ENCODE data around the gene NUPR2. TPM values are rescaled to one million over a fixed set of nuclear protein-coding genes. Genes with fewer than 3 reads are reported as not detected.

Gene NUPR2
- total and polyA plus RNA-seq, 2 of the 8 experiments (the other 6 are each of a cell fraction or from before 2014, with no cell fraction given): not detected

DNA sequence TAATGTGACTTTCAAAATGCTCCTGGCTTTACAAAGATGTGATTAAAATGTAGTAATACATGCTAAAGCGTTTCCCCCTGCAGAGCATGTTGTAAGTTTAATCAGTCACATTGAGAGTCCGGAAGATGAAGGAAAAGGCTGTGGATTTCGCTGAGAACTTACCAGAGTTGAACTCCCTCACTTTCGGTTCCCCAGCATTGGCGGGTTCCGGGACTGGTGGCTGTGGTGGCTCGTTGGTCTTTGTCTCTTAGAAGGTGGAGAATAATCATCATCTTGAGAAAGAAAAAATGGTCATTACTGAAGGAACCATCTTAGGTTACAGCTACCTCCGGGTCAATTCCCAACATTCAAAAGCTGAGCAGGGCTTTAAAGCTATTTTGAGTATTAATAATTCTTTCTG is 9.6 kb upstream of the NUPR2 start:
- H3K4ac ChIP-seq (replicated peaks; ENCODE audit: insufficient read length, low read depth, low read length): no peak overlapping the region
- no peak overlapping the region for H4K91ac ChIP-seq (replicated peaks; ENCODE audit: insufficient read length, low read length)
- H3K9ac ChIP-seq (replicated peaks in 1 of 4; ENCODE audit: extremely low read depth in 1 of 4, low read depth in 3 of 4, low read length in 3 of 4): no peak overlapping the region
- no peak overlapping the region for H3K18ac ChIP-seq (ENCODE audit: extremely low read depth, low read length)
- FAIRE-seq (no peak), DNase-seq (ENCODE audit: low read depth in 1 of 2, low spot score in 2 of 2) (no peak)
- H4K20me1 ChIP-seq (replicated peaks in 1 of 2; ENCODE audit: control insufficient read depth in 1 of 2, insufficient read depth in 2 of 2, low read length in 2 of 2): no peaks in the 10 kb centered on the region
- no peaks in the 10 kb centered on the region for H3K79me1 ChIP-seq (ENCODE audit: low read depth, low read length)
- H3K23me2 ChIP-seq (ENCODE audit: low read depth, low read length): no peaks in the 10 kb centered on the region
- H2AK5ac ChIP-seq (ENCODE audit: low read depth, low read length): no peak overlapping the region
- H3K36me3 ChIP-seq (ENCODE audit: control insufficient read depth in 2 of 4, insufficient read depth in 4 of 4, low read length in 3 of 4): no peaks in the 10 kb centered on the region
- H2BK20ac ChIP-seq (ENCODE audit: low read length): no peak overlapping the region
- no peak overlapping the region for H2BK12ac ChIP-seq (ENCODE audit: low read depth, low read length)
- no peak overlapping the region for H3K56ac ChIP-seq (replicated peaks; ENCODE audit: insufficient read length, low read depth, low read length)
- no peak overlapping the region for H3K27ac ChIP-seq (ENCODE audit: low read depth, low read length)
- H3K23ac ChIP-seq (ENCODE audit: insufficient read length): no peak overlapping the region
- H3K4me2 ChIP-seq (ENCODE audit: insufficient read depth in 1 of 2, low read depth in 2 of 2, low read length in 2 of 2): no peak overlapping the region
- POLR2A ChIA-PET (ENCODE audit: partially characterized antibody): no interaction called here
- no peak overlapping the region for H3K4me3 ChIP-seq (ENCODE audit: extremely low read depth in 1 of 4, insufficient read depth in 2 of 4, low read depth in 3 of 4, low read length in 4 of 4)
- no peak overlapping the region for H4K5ac ChIP-seq (ENCODE audit: insufficient read length, low read depth, low read length)
- no peak overlapping the region for H2BK15ac ChIP-seq (ENCODE audit: low read length)
- no peaks in the 10 kb centered on the region for H3K4me1 ChIP-seq (replicated peaks in 1 of 4; ENCODE audit: control insufficient read depth in 3 of 4, insufficient read depth in 4 of 4, low read length in 3 of 4)
- H3K27me3 ChIP-seq (replicated peaks in 1 of 4; ENCODE audit: control insufficient read depth in 3 of 4, extremely low read depth in 1 of 4, insufficient read depth in 3 of 4, low read length in 3 of 4): no peaks in the 10 kb centered on the region
- H2BK5ac ChIP-seq (ENCODE audit: low read depth, low read length): no peak overlapping the region
- H3K14ac ChIP-seq (ENCODE audit: insufficient read length): no peak overlapping the region
- no peak overlapping the region for H2AFZ ChIP-seq (ENCODE audit: low read length)
- H4K8ac ChIP-seq (ENCODE audit: extremely low read depth, insufficient read depth, low read length): no peak overlapping the region
- CTCF ChIA-PET (ENCODE audit: partially characterized antibody): no interaction called here
- peaks cover 33 to 73% of the 10 kb centered on the region in 2 experiments for H3K9me3 ChIP-seq (ENCODE audit: insufficient read depth in 2 of 2, low read depth in 1 of 2, low read length in 1 of 2)
- WGBS, 2 experiments (ENCODE audit: extremely low coverage in 1 of 2, insufficient coverage in 1 of 2, insufficient read length in 1 of 2, insufficient replicate concordance in 2 of 2, low coverage in 1 of 2, low lambda C conversion rate in 2 of 2, missing lambda C conversion rate in 1 of 2): 68% methylated on average over 8 of the region's 8 CpGs; no CpG with 5 or more reads in 1 of the 2 experiments
- H2BK120ac ChIP-seq (replicated peaks; ENCODE audit: low read depth, low read length): no peak overlapping the region
- H3K79me2 ChIP-seq (ENCODE audit: control insufficient read depth in 1 of 2, insufficient read depth in 2 of 2, low read length in 2 of 2): no peaks in the 10 kb centered on the region
- TF ChIP-seq TAF7 (optimal IDR thresholded peaks at IDR 0.05; ENCODE audit: borderline replicate concordance, low read depth, low read length): no peak
- TF ChIP-seq, protein P1, sequence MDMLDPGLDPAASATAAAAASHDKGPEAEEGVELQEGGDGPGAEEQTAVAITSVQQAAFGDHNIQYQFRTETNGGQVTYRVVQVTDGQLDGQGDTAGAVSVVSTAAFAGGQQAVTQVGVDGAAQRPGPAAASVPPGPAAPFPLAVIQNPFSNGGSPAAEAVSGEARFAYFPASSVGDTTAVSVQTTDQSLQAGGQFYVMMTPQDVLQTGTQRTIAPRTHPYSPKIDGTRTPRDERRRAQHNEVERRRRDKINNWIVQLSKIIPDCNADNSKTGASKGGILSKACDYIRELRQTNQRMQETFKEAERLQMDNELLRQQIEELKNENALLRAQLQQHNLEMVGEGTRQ (IDR thresholded peaks at IDR 0.05; ENCODE audit: low read length): no peak
- no peak for TF ChIP-seq POLR2A (IDR thresholded peaks at IDR 0.05; ENCODE audit: control extremely low read depth in 1 of 2, low read depth in 2 of 2, low read length in 2 of 2)
- TF ChIP-seq CBX8 (IDR thresholded peaks at IDR 0.05; ENCODE audit: borderline replicate concordance, low read depth, low read length): no peak
- TF ChIP-seq CHD2 (IDR thresholded peaks at IDR 0.05; ENCODE audit: low read length): no peak
- no peak for TF ChIP-seq HDAC6 (IDR thresholded peaks at IDR 0.05; ENCODE audit: low read depth, low read length)
- no peak for TF ChIP-seq CTBP2 (IDR thresholded peaks at IDR 0.05; ENCODE audit: borderline replicate concordance, insufficient read depth, insufficient read length, low read length)
- no peak for TF ChIP-seq BRCA1 (IDR thresholded peaks at IDR 0.05; ENCODE audit: low read depth, low read length)
- no peak for TF ChIP-seq NRF1 (IDR thresholded peaks at IDR 0.05; ENCODE audit: low read depth, low read length)
- no peak for TF ChIP-seq RAD21 (IDR thresholded peaks at IDR 0.05 in 1 of 2, conservative IDR thresholded peaks at IDR 0.05 in 1 of 2; ENCODE audit: low read depth in 2 of 2, low read length in 2 of 2)
- TF ChIP-seq YY1 (IDR thresholded peaks at IDR 0.05; ENCODE audit: low read depth, low read length): no peak
- TF ChIP-seq RBBP5 (IDR thresholded peaks at IDR 0.05; ENCODE audit: borderline replicate concordance, low read depth, low read length): no peak
- no peak for TF ChIP-seq CREB1 (IDR thresholded peaks at IDR 0.05)
- no peak for TF ChIP-seq SP1 (IDR thresholded peaks at IDR 0.05; ENCODE audit: low read depth, low read length)
- no peak for TF ChIP-seq TEAD4 (IDR thresholded peaks at IDR 0.05; ENCODE audit: low read depth, low read length)

Data from H1 (cell line).